ENCODE measurements around the gene NARS2.
A peak's percentile ranks its signal among the peaks of the same experiment; 100 is the strongest.
"Not testable (repeated sequence)": the region's sequence is repeated elsewhere in the genome, so short reads cannot be mapped to it uniquely, and the experiment has no call there.

Gene NARS2

DNA sequence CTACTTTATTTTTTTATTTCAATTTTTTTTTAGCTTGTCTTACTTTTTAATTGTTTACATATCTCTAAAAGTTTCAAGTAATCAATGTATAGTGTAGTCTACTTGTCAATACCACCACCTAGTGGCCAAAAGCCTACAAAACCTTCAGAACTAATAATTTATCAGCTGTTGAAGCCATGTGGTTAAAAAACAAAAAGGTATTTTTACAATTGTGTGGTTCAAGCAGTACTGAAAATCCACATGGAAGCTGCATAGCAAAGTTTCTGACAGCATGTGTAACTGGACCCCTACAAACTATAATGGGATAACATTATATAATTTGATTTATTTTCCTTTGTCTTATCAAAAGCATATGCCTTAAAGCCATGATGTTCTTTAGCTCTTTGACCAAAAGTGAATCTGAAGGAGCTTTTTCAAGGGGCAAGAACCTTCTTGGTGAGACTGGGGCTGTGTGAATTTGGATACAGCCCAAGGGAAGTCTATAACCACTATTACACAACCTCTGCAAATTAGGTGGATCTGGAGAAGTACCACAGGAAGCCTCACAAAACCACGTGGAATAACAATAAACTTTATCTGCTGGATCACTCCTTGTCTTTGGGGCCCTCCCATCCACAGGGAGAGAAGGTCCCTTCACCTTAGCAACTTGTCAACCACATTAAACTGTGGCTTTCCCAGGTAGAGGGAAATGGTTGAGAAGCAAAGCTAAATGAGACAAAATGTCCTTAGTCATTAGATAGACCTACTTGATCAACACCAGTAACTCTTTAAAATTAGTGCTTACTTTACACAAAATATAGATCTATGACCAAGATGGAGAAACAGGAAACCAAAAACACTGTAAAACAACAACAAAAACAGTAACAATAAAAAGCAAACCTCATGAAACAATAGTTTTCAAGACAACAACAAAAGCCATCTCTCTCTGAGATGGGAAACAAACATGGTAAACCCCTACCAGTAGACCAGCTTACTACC is 9.9 kb downstream of the NARS2 start:
- Histone ChIP-seq H3K4me1 (ENCODE audit: low read length) (no peaks in the 10 kb centered on the region), H3K9me3 (replicated peaks; ENCODE audit: insufficient read depth, low read length) (no peaks in the 10 kb centered on the region), H3K36me3 (replicated peaks; ENCODE audit: insufficient read depth, low read length) (no peaks in the 10 kb centered on the region; the same call in 1 of the 2 replicates), H3K4me3 (ENCODE audit: low read length) (no peak overlapping the region), H3K27me3 (replicated peaks; ENCODE audit: insufficient read depth, low read length) (no peaks in the 10 kb centered on the region), H3K4me2 (ENCODE audit: low read depth, low read length) (no peak overlapping the region), H2AFZ (ENCODE audit: low read length) (no peak overlapping the region), H3F3A (ENCODE audit: insufficient read depth, low read length) (no peaks in the 10 kb centered on the region), H3K79me2 (ENCODE audit: low read length) (0 out of 2 replicates have a peak, but pooled peaks cover 9% of the 10 kb centered on the region), H3K27ac (ENCODE audit: low read length) (no peak overlapping the region), H3K9ac (ENCODE audit: low read length) (no peak overlapping the region), H4K20me1 (ENCODE audit: insufficient read depth, low read length) (no peaks in the 10 kb centered on the region), H3K9me2 (replicated peaks; ENCODE audit: insufficient read depth, low read length) (no peaks in the 10 kb centered on the region)
- DNase-seq = peak; percentile 72
- TF ChIP-seq, protein P1, sequence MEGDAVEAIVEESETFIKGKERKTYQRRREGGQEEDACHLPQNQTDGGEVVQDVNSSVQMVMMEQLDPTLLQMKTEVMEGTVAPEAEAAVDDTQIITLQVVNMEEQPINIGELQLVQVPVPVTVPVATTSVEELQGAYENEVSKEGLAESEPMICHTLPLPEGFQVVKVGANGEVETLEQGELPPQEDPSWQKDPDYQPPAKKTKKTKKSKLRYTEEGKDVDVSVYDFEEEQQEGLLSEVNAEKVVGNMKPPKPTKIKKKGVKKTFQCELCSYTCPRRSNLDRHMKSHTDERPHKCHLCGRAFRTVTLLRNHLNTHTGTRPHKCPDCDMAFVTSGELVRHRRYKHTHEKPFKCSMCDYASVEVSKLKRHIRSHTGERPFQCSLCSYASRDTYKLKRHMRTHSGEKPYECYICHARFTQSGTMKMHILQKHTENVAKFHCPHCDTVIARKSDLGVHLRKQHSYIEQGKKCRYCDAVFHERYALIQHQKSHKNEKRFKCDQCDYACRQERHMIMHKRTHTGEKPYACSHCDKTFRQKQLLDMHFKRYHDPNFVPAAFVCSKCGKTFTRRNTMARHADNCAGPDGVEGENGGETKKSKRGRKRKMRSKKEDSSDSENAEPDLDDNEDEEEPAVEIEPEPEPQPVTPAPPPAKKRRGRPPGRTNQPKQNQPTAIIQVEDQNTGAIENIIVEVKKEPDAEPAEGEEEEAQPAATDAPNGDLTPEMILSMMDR (IDR thresholded peaks at IDR 0.05; ENCODE audit: low read length) = peak; percentile 71
- TF ChIP-seq EZH2phosphoT487 (IDR thresholded peaks at IDR 0.05; ENCODE audit: low read length) = no peak

DNA sequence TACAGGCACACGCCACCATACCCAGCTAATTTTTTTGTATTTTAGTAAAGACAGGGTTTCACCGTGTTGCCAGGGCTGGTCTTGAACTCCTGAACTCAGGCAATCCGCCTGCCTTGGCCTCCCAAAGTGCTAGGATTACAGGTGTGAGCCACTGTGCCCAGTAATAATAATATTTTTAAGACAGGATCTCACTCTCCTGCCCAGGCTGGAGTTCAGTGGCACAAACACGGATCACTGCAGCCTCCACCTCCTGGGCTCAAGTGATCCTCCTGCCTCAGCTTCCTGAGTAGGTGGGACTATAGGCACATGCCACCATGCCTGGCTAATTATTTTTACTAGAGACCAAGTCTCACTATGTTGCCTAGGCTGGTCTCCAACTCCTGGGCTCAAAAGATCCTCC is 10.6 kb downstream of the NARS2 start:
- not testable (repeated sequence) for H3K36me3 ChIP-seq (replicated peaks; ENCODE audit: insufficient read depth, low read length); H3K4me2 ChIP-seq (ENCODE audit: low read depth, low read length)

DNA sequence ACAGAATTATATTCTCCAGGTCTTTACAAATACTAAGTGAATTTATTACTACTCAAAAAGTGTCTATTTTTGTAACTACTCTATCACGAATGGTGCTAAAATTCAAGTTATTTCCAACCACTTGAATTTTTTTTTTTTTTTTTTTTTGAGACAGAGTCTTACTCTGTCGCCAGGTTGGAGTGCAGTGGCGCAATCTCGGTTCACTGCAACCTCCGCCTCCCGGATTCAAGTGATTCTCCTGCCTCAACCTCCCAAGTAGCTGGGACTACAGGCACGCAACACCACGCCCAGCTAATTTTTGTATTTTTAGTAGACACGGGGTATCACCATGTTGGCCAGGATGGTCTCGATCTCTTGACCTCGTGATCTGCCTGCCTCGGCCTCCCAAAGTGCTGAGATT is 11.6 kb downstream of the NARS2 start:
- H3K4me1 ChIP-seq (ENCODE audit: low read length); H3K27me3 ChIP-seq (replicated peaks; ENCODE audit: insufficient read depth, low read length); H2AFZ ChIP-seq (ENCODE audit: low read length); H3F3A ChIP-seq (ENCODE audit: insufficient read depth, low read length); H3K36me3 ChIP-seq (replicated peaks; ENCODE audit: insufficient read depth, low read length); H3K9me2 ChIP-seq (replicated peaks; ENCODE audit: insufficient read depth, low read length); DNase-seq; H3K4me3 ChIP-seq (ENCODE audit: low read length); H3K4me2 ChIP-seq (ENCODE audit: low read depth, low read length); H3K9me3 ChIP-seq (replicated peaks; ENCODE audit: insufficient read depth, low read length); H3K27ac ChIP-seq (ENCODE audit: low read length); H3K9ac ChIP-seq (ENCODE audit: low read length); H4K20me1 ChIP-seq (ENCODE audit: insufficient read depth, low read length); H3K79me2 ChIP-seq (ENCODE audit: low read length): not testable (repeated sequence)

More for the DNA sequence above, 10.6 kb downstream of the NARS2 start:
- H3K27ac ChIP-seq (ENCODE audit: low read length); H3K9ac ChIP-seq (ENCODE audit: low read length); H4K20me1 ChIP-seq (ENCODE audit: insufficient read depth, low read length); H3F3A ChIP-seq (ENCODE audit: insufficient read depth, low read length); H3K9me2 ChIP-seq (replicated peaks; ENCODE audit: insufficient read depth, low read length); H3K27me3 ChIP-seq (replicated peaks; ENCODE audit: insufficient read depth, low read length); H3K4me1 ChIP-seq (ENCODE audit: low read length); H2AFZ ChIP-seq (ENCODE audit: low read length); H3K4me3 ChIP-seq (ENCODE audit: low read length); H3K79me2 ChIP-seq (ENCODE audit: low read length); DNase-seq; H3K9me3 ChIP-seq (replicated peaks; ENCODE audit: insufficient read depth, low read length): not testable (repeated sequence)

DNA sequence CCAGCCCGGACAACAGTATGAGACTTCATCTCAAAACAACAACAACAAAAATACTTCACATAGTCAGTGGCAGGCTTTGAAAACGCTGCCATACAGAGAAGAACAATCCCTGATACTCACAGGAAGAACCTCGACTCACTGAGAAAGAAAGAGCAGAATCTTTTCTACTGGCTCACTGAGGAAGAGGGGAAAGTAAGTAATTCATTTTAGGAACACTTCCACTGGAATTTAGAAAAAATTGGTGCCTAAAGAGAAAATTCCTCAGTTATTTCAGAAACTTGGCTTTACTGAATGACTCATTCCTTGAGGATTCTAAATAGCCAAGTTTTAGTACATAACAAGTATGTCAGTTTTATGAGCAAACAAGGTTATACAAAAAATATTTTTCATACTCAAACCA is 12.3 kb downstream of the NARS2 start:
- Histone ChIP-seq H3K4me1 (ENCODE audit: low read length) (no peaks in the 10 kb centered on the region), H3K9ac (ENCODE audit: low read length) (no peak overlapping the region), H3K4me2 (ENCODE audit: low read depth, low read length) (no peak overlapping the region), H3K4me3 (ENCODE audit: low read length) (no peak overlapping the region), H3F3A (ENCODE audit: insufficient read depth, low read length) (no peaks in the 10 kb centered on the region), H2AFZ (ENCODE audit: low read length) (no peak overlapping the region), H3K36me3 (replicated peaks; ENCODE audit: insufficient read depth, low read length) (no peaks in the 10 kb centered on the region; the same call in 1 of the 2 replicates), H3K79me2 (ENCODE audit: low read length) (0 out of 2 replicates have a peak, but pooled peaks cover 9% of the 10 kb centered on the region), H3K9me2 (replicated peaks; ENCODE audit: insufficient read depth, low read length) (no peaks in the 10 kb centered on the region), H3K27me3 (replicated peaks; ENCODE audit: insufficient read depth, low read length) (no peaks in the 10 kb centered on the region), H3K9me3 (replicated peaks; ENCODE audit: insufficient read depth, low read length) (no peaks in the 10 kb centered on the region), H3K27ac (ENCODE audit: low read length) (no peak overlapping the region), H4K20me1 (ENCODE audit: insufficient read depth, low read length) (no peaks in the 10 kb centered on the region)
- TF ChIP-seq, protein P1 (IDR thresholded peaks at IDR 0.05; ENCODE audit: low read length) = no peak
- TF ChIP-seq EZH2 (optimal IDR thresholded peaks at IDR 0.05; ENCODE audit: low read depth, low read length) (no peak), EZH2phosphoT487 (IDR thresholded peaks at IDR 0.05; ENCODE audit: low read length) (no peak)
- DNase-seq = no peak
